ENCODE results near the gene TMEM37. TPM values are rescaled to one million over a fixed set of nuclear protein-coding genes. Genes with fewer than 3 reads are reported as not detected.

The TMEM37 gene
- total RNA-seq, 3 donors from 2014 or later (not counting 1 experiment from before 2014, with no cell fraction given), result not detected

DNA sequence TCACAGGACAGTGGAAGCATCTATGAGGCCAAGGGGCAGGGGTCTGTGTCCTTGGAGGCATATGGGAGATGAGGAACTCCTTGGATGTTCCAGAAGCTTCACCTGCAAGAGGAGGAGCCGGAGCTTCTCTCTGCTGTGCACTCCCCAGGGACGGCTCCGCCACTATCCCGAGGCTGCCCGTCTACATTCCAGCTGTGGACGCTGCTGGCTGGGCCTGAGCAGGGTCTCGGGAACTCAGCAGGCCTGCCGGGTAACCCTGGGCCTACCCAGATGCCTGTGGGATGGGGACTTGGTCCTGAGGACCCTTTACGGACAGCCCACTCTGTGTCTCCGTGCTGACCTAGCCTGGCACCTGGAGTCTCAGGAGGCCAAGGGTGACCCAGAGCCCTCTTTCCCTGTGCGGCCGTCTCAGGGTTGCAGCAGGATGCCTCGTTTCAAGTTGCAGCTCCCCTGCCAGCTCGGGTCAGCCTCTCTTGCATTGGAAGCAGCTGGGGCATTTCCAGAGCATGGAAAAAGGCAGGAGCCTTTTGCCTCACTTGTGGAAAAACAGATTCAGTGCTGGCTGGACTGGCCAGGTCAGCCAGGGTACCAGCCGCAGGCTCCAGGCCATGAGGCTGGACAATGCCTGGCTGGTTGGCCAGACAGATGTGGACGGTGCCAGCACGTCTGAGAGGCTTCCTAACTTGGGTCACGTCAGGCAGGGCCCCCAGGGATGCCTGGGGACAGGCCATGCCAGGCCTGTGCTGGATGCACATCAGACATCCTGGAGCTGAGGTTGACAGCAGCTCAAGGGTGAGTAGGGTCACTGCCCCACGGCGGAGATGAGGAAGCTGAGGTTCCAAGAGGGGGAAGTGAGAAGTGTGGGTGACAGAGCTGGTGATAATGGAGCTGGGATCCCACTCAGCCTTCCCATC lies 51.1 kb downstream of the TMEM37 start:
- H3K27me3 Mint-ChIP-seq (ENCODE audit: low read depth in 2 of 2), result no peaks in the 10 kb centered on the region
- Histone ChIP-seq H3K27me3 (ENCODE audit: control insufficient read depth, insufficient read depth, low read length) (no peaks in the 10 kb centered on the region), H3K27ac (ENCODE audit: low read length) (no peak overlapping the region), H3K4me1 (ENCODE audit: control insufficient read depth, insufficient read depth, low read length) (no peaks in the 10 kb centered on the region), H3K36me3 (ENCODE audit: control insufficient read depth, insufficient read depth, low read length) (no peaks in the 10 kb centered on the region), H3K4me3 (ENCODE audit: low read length) (no peak overlapping the region), H3K9me3 (ENCODE audit: control insufficient read depth, insufficient read depth, low read length) (no peaks in the 10 kb centered on the region)
- no peaks in the 10 kb centered on the region for H3K9me3 Mint-ChIP-seq
- no peaks in the 10 kb centered on the region for H3K4me1 Mint-ChIP-seq
- H3K27ac Mint-ChIP-seq, result no peak overlapping the region
- H3K36me3 Mint-ChIP-seq, result no peaks in the 10 kb centered on the region
- intact Hi-C loops (cut with micrococcal nuclease), result no loop called here
- TF ChIP-seq, protein P1, sequence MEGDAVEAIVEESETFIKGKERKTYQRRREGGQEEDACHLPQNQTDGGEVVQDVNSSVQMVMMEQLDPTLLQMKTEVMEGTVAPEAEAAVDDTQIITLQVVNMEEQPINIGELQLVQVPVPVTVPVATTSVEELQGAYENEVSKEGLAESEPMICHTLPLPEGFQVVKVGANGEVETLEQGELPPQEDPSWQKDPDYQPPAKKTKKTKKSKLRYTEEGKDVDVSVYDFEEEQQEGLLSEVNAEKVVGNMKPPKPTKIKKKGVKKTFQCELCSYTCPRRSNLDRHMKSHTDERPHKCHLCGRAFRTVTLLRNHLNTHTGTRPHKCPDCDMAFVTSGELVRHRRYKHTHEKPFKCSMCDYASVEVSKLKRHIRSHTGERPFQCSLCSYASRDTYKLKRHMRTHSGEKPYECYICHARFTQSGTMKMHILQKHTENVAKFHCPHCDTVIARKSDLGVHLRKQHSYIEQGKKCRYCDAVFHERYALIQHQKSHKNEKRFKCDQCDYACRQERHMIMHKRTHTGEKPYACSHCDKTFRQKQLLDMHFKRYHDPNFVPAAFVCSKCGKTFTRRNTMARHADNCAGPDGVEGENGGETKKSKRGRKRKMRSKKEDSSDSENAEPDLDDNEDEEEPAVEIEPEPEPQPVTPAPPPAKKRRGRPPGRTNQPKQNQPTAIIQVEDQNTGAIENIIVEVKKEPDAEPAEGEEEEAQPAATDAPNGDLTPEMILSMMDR (IDR thresholded peaks at IDR 0.05), result no peak
- no peak overlapping the region for H3K4me3 Mint-ChIP-seq
- DNase-seq (no peak), ATAC-seq (no peak)
- WGBS (ENCODE audit: insufficient coverage), result 79% methylated on average over 20 of the region's 20 CpGs

DNA sequence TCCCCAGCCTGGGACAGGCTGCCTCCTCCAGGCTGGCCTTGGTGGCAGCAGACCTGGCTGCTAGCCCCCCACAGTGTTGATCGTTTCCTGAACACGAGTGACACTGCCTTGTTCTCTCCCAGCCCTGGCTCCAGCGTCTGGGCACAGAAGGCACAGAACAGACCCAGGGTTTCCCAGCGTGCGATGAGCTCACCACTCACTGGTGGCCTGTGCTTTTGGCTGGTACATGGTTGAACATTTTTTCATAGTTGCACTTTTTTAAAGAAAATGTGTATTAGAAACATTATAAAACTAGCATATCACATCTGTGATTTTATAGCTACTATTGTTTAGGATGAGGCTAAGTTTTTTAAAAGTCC lies 51.7 kb downstream of the TMEM37 start:
- no peak overlapping the region for H3K4me3 Mint-ChIP-seq
- Histone ChIP-seq H3K27ac (ENCODE audit: low read length) (no peak overlapping the region), H3K27me3 (ENCODE audit: control insufficient read depth, insufficient read depth, low read length) (no peaks in the 10 kb centered on the region), H3K4me3 (ENCODE audit: low read length) (no peak overlapping the region), H3K4me1 (ENCODE audit: control insufficient read depth, insufficient read depth, low read length) (no peaks in the 10 kb centered on the region), H3K9me3 (ENCODE audit: control insufficient read depth, insufficient read depth, low read length) (no peaks in the 10 kb centered on the region), H3K36me3 (ENCODE audit: control insufficient read depth, insufficient read depth, low read length) (no peaks in the 10 kb centered on the region)
- TF ChIP-seq, protein P1 (IDR thresholded peaks at IDR 0.05), result no peak
- no peaks in the 10 kb centered on the region for H3K9me3 Mint-ChIP-seq
- intact Hi-C loops (cut with micrococcal nuclease), result no loop called here
- H3K36me3 Mint-ChIP-seq, result no peaks in the 10 kb centered on the region
- no peak overlapping the region for H3K27ac Mint-ChIP-seq
- no peaks in the 10 kb centered on the region for H3K4me1 Mint-ChIP-seq
- ATAC-seq (no peak), DNase-seq (no peak)
- 67% methylated on average over 5 of the region's 5 CpGs for WGBS (ENCODE audit: insufficient coverage)
- no peaks in the 10 kb centered on the region for H3K27me3 Mint-ChIP-seq (ENCODE audit: low read depth in 2 of 2)

DNA sequence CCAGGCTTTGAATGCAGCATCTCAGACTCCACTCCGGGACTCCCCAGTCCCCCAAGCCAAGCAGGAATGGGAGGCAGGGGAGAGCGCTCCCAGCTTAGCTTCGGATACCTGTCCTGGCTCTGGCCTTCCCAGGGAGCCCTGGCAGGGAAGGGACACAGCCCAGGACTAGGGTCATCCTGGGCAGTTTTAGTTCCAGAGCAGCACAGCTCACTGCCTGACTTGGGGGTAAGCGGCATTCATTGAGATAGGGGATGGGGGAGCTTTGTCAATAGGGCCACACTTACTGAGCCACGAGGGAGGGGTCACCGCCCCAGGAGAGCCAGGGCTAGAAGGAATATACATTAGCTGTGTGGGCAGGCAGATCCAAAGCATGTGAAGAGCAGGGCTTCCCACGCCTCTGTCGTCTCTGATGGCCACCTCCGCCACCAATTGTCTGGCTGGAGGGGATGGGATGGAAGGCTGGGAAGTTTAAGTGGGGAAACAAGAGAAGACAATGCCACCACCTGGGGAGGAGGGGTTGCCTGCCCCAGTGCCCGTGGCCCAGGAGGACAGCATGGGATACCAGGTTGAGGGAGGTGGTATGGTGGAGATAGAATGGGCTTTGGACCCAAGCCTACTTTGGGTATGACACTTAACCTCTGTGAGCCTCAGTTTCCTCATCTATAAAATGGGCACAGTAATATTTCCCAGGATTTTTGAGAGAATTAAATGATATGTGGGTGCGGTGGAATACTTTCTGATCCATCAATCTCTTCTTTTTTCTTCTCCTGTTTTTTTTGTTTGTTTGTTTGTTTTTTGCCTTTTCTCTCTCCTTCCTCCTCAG lies 52.5 kb downstream of the TMEM37 start:
- DNase-seq (no peak), ATAC-seq (no peak)
- Histone ChIP-seq H3K36me3 (ENCODE audit: control insufficient read depth, insufficient read depth, low read length) (no peaks in the 10 kb centered on the region), H3K4me3 (ENCODE audit: low read length) (no peak overlapping the region), H3K27me3 (ENCODE audit: control insufficient read depth, insufficient read depth, low read length) (no peaks in the 10 kb centered on the region), H3K4me1 (ENCODE audit: control insufficient read depth, insufficient read depth, low read length) (no peaks in the 10 kb centered on the region), H3K27ac (ENCODE audit: low read length) (no peak overlapping the region), H3K9me3 (ENCODE audit: control insufficient read depth, insufficient read depth, low read length) (no peaks in the 10 kb centered on the region)
- H3K9me3 Mint-ChIP-seq, result no peaks in the 10 kb centered on the region
- H3K27me3 Mint-ChIP-seq (ENCODE audit: low read depth in 2 of 2), result peaks cover 0 to under 1% of the 10 kb centered on the region in 2 donors
- no peaks in the 10 kb centered on the region for H3K4me1 Mint-ChIP-seq
- TF ChIP-seq, protein P1 (IDR thresholded peaks at IDR 0.05), result no peak
- 87% methylated on average over 10 of the region's 11 CpGs for WGBS (ENCODE audit: insufficient coverage)
- no peak overlapping the region for H3K4me3 Mint-ChIP-seq
- no peak overlapping the region for H3K27ac Mint-ChIP-seq
- no peaks in the 10 kb centered on the region for H3K36me3 Mint-ChIP-seq
- intact Hi-C loops (cut with micrococcal nuclease), result no loop called here

All from natural killer cell (primary cell).